A673 (cell line): ENCODE results near the gene FRY. TPM values are rescaled to one million over a fixed set of nuclear protein-coding genes. Genes with fewer than 3 reads are reported as not detected.

ENCODE experiments used
- BruUV-seq: library from RNA; stranded (reverse); fragments of 400-500 nt; replicated peaks from 2 replicates; lab custom pipeline; 2021; lab: Mats Ljungman, UMichigan
- CTCF ChIA-PET: fragments of 300-600 bp; sonication (Branson Sonifier 250); formaldehyde crosslinking; loops from one replicate; lab custom pipeline; 2022; ENCODE audit warnings: antibody characterized with exemption; lab: Charles Lee
- POLR2A ChIA-PET: fragments of 300-600 bp; sonication (Branson Sonifier 250); formaldehyde crosslinking; loops from one replicate; lab custom pipeline; 2022; ENCODE audit warnings: antibody characterized with exemption; ENCODE audit not compliant: low non-redundant PET; lab: Charles Lee
- DNase-seq: peaks from one replicate; pipeline ENCODE4 v3.0.0-alpha.2; 2015; ENCODE audit warnings: low spot score
- H3K27ac ChIP-seq: fragments of 200-600 bp; sonication (generic); 2 replicates; pipeline ENCODE4 v1.5.1; 2016; ENCODE audit warnings: mixed run types, low read depth, mild to moderate bottlenecking, mixed read lengths, antibody characterized with exemption, low read length; ENCODE audit not compliant: poor library complexity, severe bottlenecking
- H3K27me3 ChIP-seq: fragments of 200-600 bp; sonication (generic); replicated peaks from 2 replicates; pipeline ENCODE4 v1.6.1; 2017; ENCODE audit warnings: mixed run types, low read depth, mild to moderate bottlenecking, mixed read lengths, antibody characterized with exemption, low read length; ENCODE audit not compliant: insufficient read depth, poor library complexity
- H3K36me3 ChIP-seq: fragments of 200-600 bp; sonication (generic); 2 replicates; pipeline ENCODE4 v1.6.1; 2016; ENCODE audit warnings: mixed run types, mild to moderate bottlenecking, mixed read lengths, antibody characterized with exemption, low read length; ENCODE audit not compliant: insufficient read depth, poor library complexity, severe bottlenecking
- H3K4me1 ChIP-seq: fragments of 200-600 bp; sonication (generic); 2 replicates; pipeline ENCODE4 v1.6.1; 2017; ENCODE audit warnings: mixed run types, mild to moderate bottlenecking, mixed read lengths, antibody characterized with exemption, low read length; ENCODE audit not compliant: insufficient read depth, poor library complexity, severe bottlenecking
- H3K4me3 ChIP-seq: fragments of 200-600 bp; sonication (generic); 2 replicates; pipeline ENCODE4 v1.5.1; 2016; ENCODE audit warnings: low read depth, mixed run types, mild to moderate bottlenecking, mixed read lengths, low read length; ENCODE audit not compliant: poor library complexity, severe bottlenecking
- H3K9me3 ChIP-seq: fragments of 200-600 bp; sonication (generic); 2 replicates; pipeline ENCODE4 v1.6.1; 2016; ENCODE audit warnings: mixed run types, low read depth, mild to moderate bottlenecking, mixed read lengths, antibody characterized with exemption, low read length; ENCODE audit not compliant: poor library complexity, severe bottlenecking
- EZH2 ChIP-seq: fragments of 200-600 bp; sonication (generic); IDR thresholded peaks from 2 replicates; pipeline ENCODE4 v1.6.1; 2017; ENCODE audit warnings: borderline replicate concordance, low read depth, mild to moderate bottlenecking, mixed read lengths, antibody characterized with exemption, low read length; ENCODE audit not compliant: poor library complexity, severe bottlenecking
- intact Hi-C: fragments of 100-400 bp; cut with micrococcal nuclease; formaldehyde crosslinking; loops from one replicate; pipeline ENCODE4 v1.10.0; 2022; ENCODE audit not compliant: unreplicated experiment
- total RNA-seq: library from RNA; stranded (reverse); gene quantifications from 2 replicates; pipeline ENCODE4 v1.2.3, GENCODE V29; 2021
- TF ChIP-seq, protein P1 (sequence below): fragments of 300-800, 200-600 bp; sonication (generic); conservative IDR thresholded peaks from 2 replicates; pipeline ENCODE4 v1.5.1; 2017; ENCODE audit warnings: low read depth, mild to moderate bottlenecking, antibody characterized with exemption, low read length, moderate library complexity, mixed read lengths

FRY gene
- total RNA-seq, 1 experiment from 2014 or later: 0.58 TPM

DNA sequence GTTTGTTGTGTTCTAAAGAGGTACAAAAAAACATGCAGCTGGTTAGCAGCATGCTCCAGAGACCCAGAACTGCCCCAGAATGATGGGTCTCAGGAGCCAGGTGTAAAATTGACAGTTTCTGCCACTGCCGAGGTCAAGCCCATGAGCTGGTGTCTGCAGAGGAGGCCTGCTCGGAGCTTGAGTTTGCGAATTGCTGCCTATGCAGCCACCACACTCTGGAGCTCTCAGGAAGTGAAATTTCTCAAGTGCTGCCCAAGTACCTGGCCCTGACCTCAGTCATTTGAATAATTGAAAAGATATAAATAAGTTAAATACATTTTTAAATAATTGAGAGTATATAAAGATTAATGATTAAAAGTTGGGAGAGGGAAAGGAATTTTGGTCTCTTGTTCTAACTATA, 217.2 kb downstream of the FRY start:
- DNase-seq: no peak
- no peaks in the 10 kb centered on the region for H3K36me3 ChIP-seq
- ChIA-PET POLR2A (no interaction called here), CTCF (no interaction called here)
- no peaks in the 10 kb centered on the region for H3K27me3 ChIP-seq
- no peaks in the 10 kb centered on the region for H3K9me3 ChIP-seq
- BruUV-seq: no TSS peak
- no peaks in the 10 kb centered on the region for H3K4me1 ChIP-seq
- no peak overlapping the region for H3K4me3 ChIP-seq
- H3K27ac ChIP-seq: no peak overlapping the region
- intact Hi-C loops: no loop called here
- TF ChIP-seq, protein P1, sequence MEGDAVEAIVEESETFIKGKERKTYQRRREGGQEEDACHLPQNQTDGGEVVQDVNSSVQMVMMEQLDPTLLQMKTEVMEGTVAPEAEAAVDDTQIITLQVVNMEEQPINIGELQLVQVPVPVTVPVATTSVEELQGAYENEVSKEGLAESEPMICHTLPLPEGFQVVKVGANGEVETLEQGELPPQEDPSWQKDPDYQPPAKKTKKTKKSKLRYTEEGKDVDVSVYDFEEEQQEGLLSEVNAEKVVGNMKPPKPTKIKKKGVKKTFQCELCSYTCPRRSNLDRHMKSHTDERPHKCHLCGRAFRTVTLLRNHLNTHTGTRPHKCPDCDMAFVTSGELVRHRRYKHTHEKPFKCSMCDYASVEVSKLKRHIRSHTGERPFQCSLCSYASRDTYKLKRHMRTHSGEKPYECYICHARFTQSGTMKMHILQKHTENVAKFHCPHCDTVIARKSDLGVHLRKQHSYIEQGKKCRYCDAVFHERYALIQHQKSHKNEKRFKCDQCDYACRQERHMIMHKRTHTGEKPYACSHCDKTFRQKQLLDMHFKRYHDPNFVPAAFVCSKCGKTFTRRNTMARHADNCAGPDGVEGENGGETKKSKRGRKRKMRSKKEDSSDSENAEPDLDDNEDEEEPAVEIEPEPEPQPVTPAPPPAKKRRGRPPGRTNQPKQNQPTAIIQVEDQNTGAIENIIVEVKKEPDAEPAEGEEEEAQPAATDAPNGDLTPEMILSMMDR: no peak
- TF ChIP-seq EZH2: no peak

DNA sequence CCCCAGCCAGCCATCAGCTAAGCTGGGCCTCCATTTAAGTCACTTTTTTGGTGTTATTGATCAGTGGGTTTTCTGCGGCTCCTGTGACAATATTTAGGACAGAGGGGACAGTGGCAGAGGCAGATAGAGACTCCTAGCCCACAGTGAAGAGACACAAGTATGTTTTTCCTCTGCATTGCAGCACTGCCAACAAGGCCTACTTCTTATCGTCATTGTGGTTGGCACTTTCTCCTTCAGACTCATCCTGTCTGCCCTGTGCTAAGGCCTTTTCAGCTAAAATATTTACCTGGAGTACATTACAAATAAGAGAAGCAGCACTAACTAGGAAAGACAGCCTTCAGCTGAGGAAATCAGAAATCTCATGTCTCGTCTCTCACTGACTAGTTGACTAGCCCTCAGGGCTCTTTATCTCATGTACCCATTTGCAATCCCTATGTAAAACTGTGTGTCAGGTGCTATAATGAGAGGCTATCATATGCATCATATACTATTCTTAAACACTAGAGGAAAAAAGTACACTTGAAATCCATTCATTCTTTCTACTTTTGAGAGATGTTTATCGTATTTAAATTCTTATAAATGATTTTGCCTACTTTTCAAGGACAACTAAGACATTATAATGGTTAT, 221.4 kb downstream of the FRY start:
- Histone ChIP-seq H3K4me1 (peaks cover 5% of the 10 kb centered on the region), H3K36me3 (no peaks in the 10 kb centered on the region), H3K9me3 (no peaks in the 10 kb centered on the region), H3K27ac (no peak overlapping the region), H3K27me3 (no peaks in the 10 kb centered on the region), H3K4me3 (no peak overlapping the region)
- ChIA-PET POLR2A (no interaction called here), CTCF (no interaction called here)
- no peak for DNase-seq
- BruUV-seq: no TSS peak
- TF ChIP-seq, protein P1: no peak
- no peak for TF ChIP-seq EZH2
- intact Hi-C loops: no loop called here

DNA sequence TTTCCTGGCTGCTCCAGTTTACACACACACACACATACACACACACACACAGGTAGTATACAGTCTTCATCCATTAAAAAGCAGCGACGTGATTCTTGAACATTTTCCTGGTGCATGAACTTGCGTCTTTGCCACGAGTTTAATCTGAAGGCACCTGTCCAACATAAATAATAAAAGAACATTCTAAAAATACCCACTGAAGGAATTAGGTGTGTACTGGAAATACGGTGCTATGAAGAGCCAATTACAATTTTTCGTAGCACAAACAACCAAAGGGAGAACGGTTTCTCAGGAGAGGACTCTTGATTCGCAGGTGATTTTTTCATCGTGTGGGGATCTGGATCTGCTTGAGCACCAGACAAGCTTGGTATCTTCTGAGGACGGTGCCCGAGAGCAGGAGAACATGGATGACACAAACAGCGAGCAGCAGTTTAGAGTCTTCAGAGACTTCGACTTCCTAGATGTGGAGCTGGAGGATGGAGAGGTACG, 222.4 kb downstream of the FRY start:
- no TSS peak for BruUV-seq
- POLR2A ChIA-PET: no interaction called here

More for the DNA sequence above, 222.4 kb downstream of the FRY start:
- Histone ChIP-seq H3K27ac (no peak overlapping the region), H3K36me3 (no peaks in the 10 kb centered on the region), H3K4me3 (no peak overlapping the region), H3K4me1 (peaks cover 5% of the 10 kb centered on the region), H3K27me3 (no peaks in the 10 kb centered on the region), H3K9me3 (no peaks in the 10 kb centered on the region)
- intact Hi-C loops: no loop called here
- CTCF ChIA-PET: no interaction called here
- TF ChIP-seq, protein P1: no peak
- TF ChIP-seq EZH2: no peak
- DNase-seq: no peak
